Measurements from ENCODE around the gene PARN.

- TF ChIP-seq CTCF (IDR thresholded peaks at IDR 0.05) = no peak
- no peak for TF ChIP-seq POLR2A (IDR thresholded peaks at IDR 0.05)
These were observed 91.5 kb downstream of the PARN start for GRCh38 chr16:14538604-14539003.

Data from right lobe of liver (tissue), 4 donors.